ENCODE data around the gene XXYLT1.

Gene XXYLT1

DNA sequence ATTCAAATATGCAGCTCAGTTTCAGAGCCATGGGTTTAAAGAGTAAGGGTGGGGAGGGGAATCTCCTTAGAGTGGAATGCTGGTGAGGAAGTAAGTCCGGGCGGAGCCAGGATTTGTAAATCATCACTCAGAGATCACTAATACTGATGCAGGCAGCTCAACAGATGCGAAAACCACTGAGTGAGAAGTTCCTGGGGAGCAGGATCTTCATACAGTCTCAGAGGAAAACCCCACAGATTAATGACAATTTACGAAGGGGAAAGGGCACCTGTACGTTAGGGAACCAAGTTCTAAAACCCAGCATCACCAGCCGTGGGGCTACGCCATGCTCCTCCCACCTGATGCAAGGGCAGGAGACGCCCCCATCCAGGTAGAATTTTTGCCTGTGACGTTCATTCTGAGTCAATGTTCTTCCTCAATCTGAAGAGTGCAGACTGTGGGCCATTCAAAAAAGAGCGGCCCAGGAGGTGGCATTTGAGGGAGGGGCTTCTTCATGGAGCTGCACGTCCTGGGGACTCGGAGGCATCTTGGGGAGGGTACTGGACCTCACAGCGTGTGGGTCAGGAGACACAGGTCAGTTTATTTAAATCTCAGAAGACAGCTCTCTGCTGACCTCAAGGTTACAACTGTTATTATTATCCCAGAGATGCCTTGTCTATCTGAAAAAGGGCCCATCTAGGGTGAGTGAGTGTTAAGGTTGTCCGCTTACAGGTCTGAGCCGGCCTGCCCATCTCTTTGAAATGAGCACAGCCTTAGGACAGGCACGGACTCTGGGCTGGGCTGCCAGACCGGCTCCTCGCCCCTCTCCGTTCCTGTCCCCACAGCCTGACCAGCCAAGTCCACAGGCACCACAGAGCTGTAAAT, 228.0 kb downstream of the XXYLT1 start:
- Histone ChIP-seq H3K4me2 (ENCODE audit: low read depth, low read length, poor library complexity, severe bottlenecking) (no peak overlapping the region), H2AFZ (ENCODE audit: low read depth, low read length, severe bottlenecking) (no peak overlapping the region), H3K27me3 (ENCODE audit: low read length) (no peaks in the 10 kb centered on the region)

DNA sequence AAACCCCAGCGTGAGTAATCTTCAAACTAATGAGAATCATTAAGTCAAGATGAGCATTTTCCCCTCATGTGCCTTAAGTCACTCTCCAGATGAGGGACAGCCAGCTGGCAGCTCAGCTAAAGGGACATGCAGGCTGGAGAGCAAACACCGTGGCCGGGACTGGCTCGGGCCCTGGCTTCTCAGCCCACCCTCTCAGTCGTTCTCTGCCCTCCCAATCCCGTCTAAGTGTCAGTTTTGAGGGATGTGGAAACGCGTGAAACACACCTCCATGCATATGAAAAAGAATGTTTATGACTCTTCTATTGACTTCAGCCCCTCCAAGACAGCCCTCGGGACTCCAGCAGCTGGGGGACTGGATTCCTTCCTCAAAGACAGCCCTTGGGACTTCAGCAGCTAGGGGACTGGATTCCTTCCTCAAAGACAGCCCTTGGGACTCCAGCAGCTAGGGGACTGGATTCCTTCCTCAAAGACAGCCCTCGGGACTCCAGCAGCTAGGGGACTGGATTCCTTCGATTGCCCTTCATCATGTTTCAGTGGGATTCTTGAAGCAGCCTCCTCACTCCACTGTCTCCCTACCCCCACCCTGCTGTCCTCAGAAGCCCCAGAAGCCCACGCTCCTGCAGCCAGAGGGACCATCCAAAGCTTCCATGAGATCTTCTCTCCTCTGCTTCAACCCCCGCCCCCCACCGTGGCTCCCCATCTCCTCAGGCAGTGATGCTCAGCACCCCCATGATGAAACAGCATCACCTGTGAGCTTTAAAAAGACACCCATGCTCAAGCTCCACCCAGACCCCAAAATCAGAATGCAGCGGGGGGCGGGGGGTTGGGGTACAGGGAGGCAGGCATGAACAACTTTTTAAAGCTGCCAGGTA, 228.9 kb downstream of the XXYLT1 start:
- H3K27ac ChIP-seq (ENCODE audit: low read depth, low read length) = no peak overlapping the region
- no peak overlapping the region for H3K4me2 ChIP-seq (ENCODE audit: low read depth, low read length, poor library complexity, severe bottlenecking)
- no peaks in the 10 kb centered on the region for H3F3A ChIP-seq (ENCODE audit: insufficient read depth)

More for the DNA sequence above, 228.0 kb downstream of the XXYLT1 start:
- no peaks in the 10 kb centered on the region for H4K20me1 ChIP-seq (ENCODE audit: low read depth, low read length)
- no peaks in the 10 kb centered on the region for H3K79me2 ChIP-seq (ENCODE audit: insufficient read depth, low read length)
- H3K9me3 ChIP-seq (ENCODE audit: insufficient read depth, low read length) = no peaks in the 10 kb centered on the region
- H3F3A ChIP-seq (ENCODE audit: insufficient read depth) = no peaks in the 10 kb centered on the region
- H3K9me2 ChIP-seq (replicated peaks; ENCODE audit: insufficient read depth, low read length) = no peaks in the 10 kb centered on the region
- no peak overlapping the region for H3K4me3 ChIP-seq (ENCODE audit: insufficient read depth, low read length, poor library complexity, severe bottlenecking)
- H3K9ac ChIP-seq (ENCODE audit: low read length) = no peak overlapping the region
- no peaks in the 10 kb centered on the region for H3K36me3 ChIP-seq (ENCODE audit: low read length)
- no peak for TF ChIP-seq EZH2phosphoT487 (conservative IDR thresholded peaks at IDR 0.05; ENCODE audit: low read length)
- TF ChIP-seq, protein P1, sequence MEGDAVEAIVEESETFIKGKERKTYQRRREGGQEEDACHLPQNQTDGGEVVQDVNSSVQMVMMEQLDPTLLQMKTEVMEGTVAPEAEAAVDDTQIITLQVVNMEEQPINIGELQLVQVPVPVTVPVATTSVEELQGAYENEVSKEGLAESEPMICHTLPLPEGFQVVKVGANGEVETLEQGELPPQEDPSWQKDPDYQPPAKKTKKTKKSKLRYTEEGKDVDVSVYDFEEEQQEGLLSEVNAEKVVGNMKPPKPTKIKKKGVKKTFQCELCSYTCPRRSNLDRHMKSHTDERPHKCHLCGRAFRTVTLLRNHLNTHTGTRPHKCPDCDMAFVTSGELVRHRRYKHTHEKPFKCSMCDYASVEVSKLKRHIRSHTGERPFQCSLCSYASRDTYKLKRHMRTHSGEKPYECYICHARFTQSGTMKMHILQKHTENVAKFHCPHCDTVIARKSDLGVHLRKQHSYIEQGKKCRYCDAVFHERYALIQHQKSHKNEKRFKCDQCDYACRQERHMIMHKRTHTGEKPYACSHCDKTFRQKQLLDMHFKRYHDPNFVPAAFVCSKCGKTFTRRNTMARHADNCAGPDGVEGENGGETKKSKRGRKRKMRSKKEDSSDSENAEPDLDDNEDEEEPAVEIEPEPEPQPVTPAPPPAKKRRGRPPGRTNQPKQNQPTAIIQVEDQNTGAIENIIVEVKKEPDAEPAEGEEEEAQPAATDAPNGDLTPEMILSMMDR (IDR thresholded peaks at IDR 0.05; ENCODE audit: insufficient read depth, low read length, poor library complexity, severe bottlenecking) = no peak
- H3K27ac ChIP-seq (ENCODE audit: low read depth, low read length) = no peak overlapping the region

DNA sequence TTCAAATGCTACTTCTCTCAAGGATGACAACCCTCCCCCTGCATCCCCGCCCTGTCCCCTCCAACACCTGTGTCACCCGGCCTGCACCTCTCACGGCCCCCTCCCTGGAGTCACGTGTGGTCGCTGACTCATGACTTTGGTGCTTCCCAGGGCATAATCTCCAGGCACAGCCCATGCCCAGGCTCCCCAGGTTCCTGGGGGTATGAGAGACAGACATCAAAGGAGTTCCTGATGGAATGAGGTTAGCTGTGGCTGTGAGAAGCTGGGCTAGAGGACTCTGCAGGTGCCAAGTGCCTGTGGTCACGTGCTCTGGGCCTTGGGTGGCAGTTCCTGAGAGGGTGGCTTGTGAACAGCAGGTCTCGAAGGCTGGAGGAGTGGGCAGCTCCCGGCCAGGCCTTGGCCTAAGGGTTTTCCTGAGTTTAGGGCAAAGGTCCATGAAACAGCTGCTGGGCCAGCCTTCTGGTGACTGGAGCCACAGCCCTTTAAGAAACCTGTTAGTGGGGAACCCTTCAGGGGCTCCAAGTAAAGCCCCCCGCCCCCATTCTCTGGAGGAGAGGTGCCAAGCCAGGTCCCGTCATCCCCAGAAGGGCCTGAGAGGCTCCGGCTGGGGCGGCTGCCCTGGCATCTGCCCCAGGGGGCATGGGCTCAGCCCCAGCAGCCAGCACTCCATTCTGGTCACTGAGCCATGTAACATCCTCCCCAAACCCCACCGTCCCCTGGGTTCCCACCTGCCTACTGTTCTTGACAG, 230.0 kb downstream of the XXYLT1 start:
- TF ChIP-seq EZH2phosphoT487 (conservative IDR thresholded peaks at IDR 0.05; ENCODE audit: low read length) = no peak
- TF ChIP-seq, protein P1 (IDR thresholded peaks at IDR 0.05; ENCODE audit: insufficient read depth, low read length, poor library complexity, severe bottlenecking) = no peak
- Histone ChIP-seq H3K9me3 (ENCODE audit: insufficient read depth, low read length) (no peaks in the 10 kb centered on the region), H3K4me3 (ENCODE audit: insufficient read depth, low read length, poor library complexity, severe bottlenecking) (no peak overlapping the region), H3K9ac (ENCODE audit: low read length) (no peak overlapping the region), H3K9me2 (replicated peaks; ENCODE audit: insufficient read depth, low read length) (no peaks in the 10 kb centered on the region), H4K20me1 (ENCODE audit: low read depth, low read length) (no peaks in the 10 kb centered on the region), H3K79me2 (ENCODE audit: insufficient read depth, low read length) (no peaks in the 10 kb centered on the region), H2AFZ (ENCODE audit: low read depth, low read length, severe bottlenecking) (no peak overlapping the region), H3K27me3 (ENCODE audit: low read length) (no peaks in the 10 kb centered on the region), H3K27ac (ENCODE audit: low read depth, low read length) (no peak overlapping the region), H3K36me3 (ENCODE audit: low read length) (no peaks in the 10 kb centered on the region), H3K4me2 (ENCODE audit: low read depth, low read length, poor library complexity, severe bottlenecking) (no peak overlapping the region), H3F3A (ENCODE audit: insufficient read depth) (no peaks in the 10 kb centered on the region)

More for the DNA sequence above, 228.9 kb downstream of the XXYLT1 start:
- Histone ChIP-seq H3K27me3 (ENCODE audit: low read length) (no peaks in the 10 kb centered on the region), H3K4me3 (ENCODE audit: insufficient read depth, low read length, poor library complexity, severe bottlenecking) (no peak overlapping the region), H3K9me2 (replicated peaks; ENCODE audit: insufficient read depth, low read length) (no peaks in the 10 kb centered on the region), H3K79me2 (ENCODE audit: insufficient read depth, low read length) (no peaks in the 10 kb centered on the region), H3K36me3 (ENCODE audit: low read length) (no peaks in the 10 kb centered on the region), H2AFZ (ENCODE audit: low read depth, low read length, severe bottlenecking) (no peak overlapping the region), H3K9me3 (ENCODE audit: insufficient read depth, low read length) (no peaks in the 10 kb centered on the region), H4K20me1 (ENCODE audit: low read depth, low read length) (no peaks in the 10 kb centered on the region), H3K9ac (ENCODE audit: low read length) (no peak overlapping the region)
- TF ChIP-seq, protein P1 (IDR thresholded peaks at IDR 0.05; ENCODE audit: insufficient read depth, low read length, poor library complexity, severe bottlenecking) = no peak
- TF ChIP-seq EZH2phosphoT487 (conservative IDR thresholded peaks at IDR 0.05; ENCODE audit: low read length) = no peak

All from SU-DHL-6 (cell line).